ENCODE measurements around the gene CNIH2. TPM values are rescaled to one million over a fixed set of nuclear protein-coding genes. Genes with fewer than 3 reads are reported as not detected.
"Not testable (repeated sequence)": the region's sequence is repeated elsewhere in the genome, so short reads cannot be mapped to it uniquely, and the experiment has no call there.

Gene CNIH2
- total and polyA plus RNA-seq, 8 donors: 0.81 to 5.2 (median 3.6) TPM

- H3K27ac ChIP-seq: peak within 1 kb of the TSS; percentile 41 to 82
- H3K27me3 ChIP-seq: peaks cover 0 to 21% of the 10 kb centered on the region in 2 donors
- DNase-seq: peak; percentile 72 to 93 (median 83)
- intact Hi-C loops (cut with DNase I): loop anchor here in 1 of 2 donors (10.0 kb wide), 1 partner anchor 68 kb away; no protein-coding TSS in a partner anchor
- H3K4me3 ChIP-seq: peak within 1 kb of the TSS; percentile 44 to 62
- peaks cover 14 to 48% of the 10 kb centered on the region in 2 donors for H3K4me1 ChIP-seq
- no peaks in the 10 kb centered on the region for H3K36me3 ChIP-seq
- no peaks in the 10 kb centered on the region for H3K9me3 ChIP-seq
- ATAC-seq: peak; percentile 8
- no peak for TF ChIP-seq CTCF (IDR thresholded peaks at IDR 0.05)
Observed at GRCh38 chr11:66316849-66317251, 38.9 kb downstream of the CNIH2 start, which contains the start of gene CD248. Gene CD248 (minus strand): TSS chr11:66317044. CDS start chr11:66317027, 17 bp downstream.

- peaks cover 14 to 43% of the 10 kb centered on the region in 2 donors for H3K4me1 ChIP-seq
- H3K27me3 ChIP-seq: peaks cover 0 to 21% of the 10 kb centered on the region in 2 donors
- H3K4me3 ChIP-seq: peak overlapping the region in 1 of 2 donors; percentile 62
- peak overlapping the region; percentile 41 to 82 for H3K27ac ChIP-seq
- DNase-seq: peak in 3 of 4 donors; percentile 78 to 79 (median 79)
- TF ChIP-seq CTCF (IDR thresholded peaks at IDR 0.05): no peak
- ATAC-seq: no peak
- intact Hi-C loops (cut with DNase I): loop anchor here in 1 of 2 donors (10.0 kb wide), 1 partner anchor 67 kb away; no protein-coding TSS in a partner anchor
- H3K9me3 ChIP-seq: no peaks in the 10 kb centered on the region
- H3K36me3 ChIP-seq: no peaks in the 10 kb centered on the region
Observed at GRCh38 chr11:66317322-66317722, 39.3 kb downstream of the CNIH2 start.

GRCh38 chr11:66317723-66318599 lies 40.0 kb downstream of the CNIH2 start:
- Histone ChIP-seq H3K27me3 (peaks cover 0 to 21% of the 10 kb centered on the region in 2 donors), H3K27ac (peak overlapping the region; percentile 41 to 82), H3K36me3 (no peaks in the 10 kb centered on the region), H3K9me3 (no peaks in the 10 kb centered on the region), H3K4me1 (peaks cover 14 to 39% of the 10 kb centered on the region in 2 donors), H3K4me3 (no peak overlapping the region)
- TF ChIP-seq CTCF (IDR thresholded peaks at IDR 0.05): no peak
- DNase-seq (peak in 3 of 4 donors; percentile 53 to 87 (median 76)), ATAC-seq (peak; percentile 39)
- intact Hi-C loops (cut with DNase I): loop anchor here in 1 of 2 donors (10.0 kb wide), 1 partner anchor 67 kb away; no protein-coding TSS in a partner anchor

GRCh38 chr11:66318600-66318970 lies 40.6 kb downstream of the CNIH2 start:
- ATAC-seq (no peak), DNase-seq (peak in 1 of 4 donors; percentile 5)
- Histone ChIP-seq H3K4me1 (peaks cover 14 to 33% of the 10 kb centered on the region in 2 donors), H3K9me3 (no peaks in the 10 kb centered on the region), H3K27me3 (peaks cover 0 to 21% of the 10 kb centered on the region in 2 donors), H3K36me3 (no peaks in the 10 kb centered on the region), H3K27ac (peak overlapping the region; percentile 41 to 82), H3K4me3 (no peak overlapping the region)
- intact Hi-C loops (cut with DNase I): loop anchor here in 1 of 2 donors (10.0 kb wide), 1 partner anchor 66 kb away; no protein-coding TSS in a partner anchor
- no peak for TF ChIP-seq CTCF (IDR thresholded peaks at IDR 0.05)

- H3K27ac ChIP-seq; DNase-seq; H3K36me3 ChIP-seq; H3K9me3 ChIP-seq; ATAC-seq; H3K4me3 ChIP-seq; intact Hi-C loops (cut with DNase I): not testable (repeated sequence)
- Histone ChIP-seq H3K4me1 (peaks cover 14 to 29% of the 10 kb centered on the region in 2 donors), H3K27me3 (peaks cover 0 to 21% of the 10 kb centered on the region in 2 donors)
Observed at GRCh38 chr11:66320289-66320688, 42.3 kb downstream of the CNIH2 start.

GRCh38 chr11:66320748-66321147 lies 42.8 kb downstream of the CNIH2 start:
- H3K36me3 ChIP-seq; H3K4me3 ChIP-seq; ATAC-seq; H3K9me3 ChIP-seq; intact Hi-C loops (cut with DNase I); H3K27ac ChIP-seq; DNase-seq: not testable (repeated sequence)
- Histone ChIP-seq H3K4me1 (peaks cover 14 to 34% of the 10 kb centered on the region in 2 donors), H3K27me3 (peaks cover 0 to 17% of the 10 kb centered on the region in 2 donors)

All from left lung (tissue), 10 donors.